K562 (cell line): ENCODE results near the gene UNC79. TPM values are rescaled to one million over a fixed set of nuclear protein-coding genes. Genes with fewer than 3 reads are reported as not detected.

ENCODE experiments used
- ATAC-seq: fragments of 200-7000 bp; cut with Tn5 transposase; 3 replicates; pipeline ENCODE4 v1.9.1; 2020; ENCODE audit warnings: moderate library complexity
- BruUV-seq: library from RNA; stranded (reverse); fragments of 400-500 nt; replicated peaks from 2 replicates; lab custom pipeline; 2021; lab: Mats Ljungman, UMichigan
- CTCF ChIA-PET: fragments of 300-600 bp; formaldehyde crosslinking; extraction: SDS; loops from one replicate; lab custom pipeline; 2021; ENCODE audit warnings: low intra/inter-chr PET ratio; lab: Yijun Ruan, JAX
- POLR2A ChIA-PET: fragments of 300-600, 350-650 bp; sonication (Branson Sonifier 250); formaldehyde crosslinking; extraction: SDS; loops from one replicate; lab custom pipeline; 2021; ENCODE audit warnings: antibody characterized with exemption, inconsistent platforms; lab: Yijun Ruan, JAX
- DNase-seq, 4 experiments: peaks; one replicate each; pipeline versions ENCODE4 v3.0.0 to v3.0.0-alpha.2; 2011 to 2018; ENCODE audit warnings: low spot score in 3 of 4, mixed read lengths in 3 of 4; ENCODE audit errors: extremely low read depth in 1 of 4
- FAIRE-seq: peaks from 2 replicates; lab custom pipeline; 2011; peaks lifted over from hg19 to GRCh38; lab: Jason Lieb, UNC
- H2AFZ ChIP-seq: 2 replicates; pipeline ENCODE4 v1.6.0; 2011; ENCODE audit warnings: low read depth, low read length, control low read depth, inconsistent platforms
- H3K27ac ChIP-seq: fragments of 200-600 bp; 3 replicates; pipeline ENCODE4 v1.8.0; 2011; ENCODE audit warnings: low read depth, mild to moderate bottlenecking, control low read depth, inconsistent platforms, low read length, moderate library complexity, mixed read lengths; ENCODE audit errors: extremely low read depth
- H3K27me3 ChIP-seq, 2 experiments: fragments of 300-600 bp in 1 of 2; 2 replicates in 1 of 2; 3 replicates in 1 of 2; pipeline versions ENCODE4 v1.6.0 to v1.8.0; 2011; ENCODE audit warnings: inconsistent platforms in 2 of 2, low read length in 2 of 2, mild to moderate bottlenecking in 1 of 2, mixed read lengths in 1 of 2, moderate library complexity in 1 of 2; ENCODE audit not compliant: control insufficient read depth in 2 of 2, insufficient read depth in 2 of 2
- H3K36me3 ChIP-seq: fragments of 300-600 bp; 3 replicates; pipeline ENCODE4 v1.8.0; 2011; ENCODE audit warnings: mild to moderate bottlenecking, low read length, inconsistent platforms; ENCODE audit not compliant: control insufficient read depth, insufficient read depth
- H3K4me1 ChIP-seq, 2 experiments: fragments of 200-600 bp in 1 of 2; replicated peaks in 1 of 2; 2 replicates in 1 of 2; 3 replicates in 1 of 2; pipeline versions ENCODE4 v1.5.1 to v1.8.0; 2011; ENCODE audit warnings: inconsistent platforms in 2 of 2, low read length in 2 of 2, mild to moderate bottlenecking in 1 of 2, mixed read lengths in 1 of 2, moderate library complexity in 1 of 2; ENCODE audit not compliant: control insufficient read depth in 2 of 2, insufficient read depth in 2 of 2
- H3K4me2 ChIP-seq: 2 replicates; pipeline ENCODE4 v1.6.1; 2011; ENCODE audit warnings: low read length, control low read depth, inconsistent platforms, mixed read lengths; ENCODE audit not compliant: insufficient read depth
- H3K4me3 ChIP-seq: fragments of 200-600 bp; sonication (generic), shearing (Covaris generic); 2 replicates; pipeline ENCODE4 v1.5.1; 2016; ENCODE audit warnings: control low read depth, inconsistent platforms
- H3K79me2 ChIP-seq: fragments of 200-600 bp; 3 replicates; pipeline ENCODE4 v1.8.0; 2011; ENCODE audit warnings: low read length, inconsistent platforms; ENCODE audit not compliant: control insufficient read depth, insufficient read depth
- H3K9ac ChIP-seq, 2 experiments: 2 replicates each; pipeline versions ENCODE4 v1.6.0 to v1.6.1; 2011; ENCODE audit warnings: low read depth in 2 of 2, low read length in 2 of 2, control low read depth in 1 of 2, inconsistent platforms in 1 of 2, mild to moderate bottlenecking in 1 of 2, mixed read lengths in 1 of 2; ENCODE audit not compliant: insufficient read depth in 1 of 2
- H3K9me1 ChIP-seq: one replicate; pipeline ENCODE4 v1.6.0; 2011; ENCODE audit warnings: inconsistent platforms, mild to moderate bottlenecking, low read length, moderate library complexity; ENCODE audit not compliant: control insufficient read depth, insufficient read depth
- H3K9me3 ChIP-seq: replicated peaks from 2 replicates; pipeline ENCODE4 v1.5.1; 2011; ENCODE audit warnings: low read depth, low read length, inconsistent platforms; ENCODE audit not compliant: control insufficient read depth, insufficient read depth
- H4K20me1 ChIP-seq: replicated peaks from 2 replicates; pipeline ENCODE4 v1.6.1; 2011; ENCODE audit warnings: low read length, inconsistent platforms, mixed read lengths; ENCODE audit not compliant: control insufficient read depth, insufficient read depth
- CEBPB ChIP-seq: fragments of 450-650 bp; IDR thresholded peaks from 2 replicates; pipeline ENCODE4 v1.6.1; 2016; ENCODE audit warnings: missing genetic modification characterization, missing compliant biosample characterization
- CEBPG ChIP-seq, 3 experiments: fragments of 200-800 bp in 1 of 3; sonication (Bioruptor generic) in 1 of 3; sonication (generic) in 1 of 3; formaldehyde crosslinking in 1 of 3; IDR thresholded peaks in 2 of 3; conservative IDR thresholded peaks in 1 of 3; 2 replicates each; pipeline versions ENCODE4 v1.6.1 to v1.8.0; 2016 to 2022; ENCODE audit warnings: missing compliant biosample characterization in 2 of 3, missing genetic modification characterization in 2 of 3, mild to moderate bottlenecking in 1 of 3, missing genetic modification reagents in 1 of 3
- CGGBP1 ChIP-seq: fragments of 250-450 bp; sonication (Bioruptor Pico); IDR thresholded peaks from 2 replicates; pipeline ENCODE4 v1.9.0; 2021; ENCODE audit warnings: mild to moderate bottlenecking
- E2F8 ChIP-seq: fragments of 450-650 bp; IDR thresholded peaks from 2 replicates; pipeline ENCODE4 v1.7.1; 2018; ENCODE audit warnings: mild to moderate bottlenecking, low read depth; ENCODE audit not compliant: partially characterized antibody
- HOXB6 ChIP-seq: fragments of 250-450 bp; sonication (Bioruptor Pico); IDR thresholded peaks from 2 replicates; pipeline ENCODE4 v1.5.1; 2022; ENCODE audit warnings: mild to moderate bottlenecking, borderline replicate concordance
- MLLT1 ChIP-seq, 2 experiments: fragments of 450-650 bp; IDR thresholded peaks; 2 replicates each; pipeline ENCODE4 v1.6.1; 2016
- RUNX1 ChIP-seq: sonication (generic); IDR thresholded peaks from 2 replicates; pipeline ENCODE4 v1.6.1; 2016; ENCODE audit warnings: antibody characterized with exemption, low read depth
- ZFP36 ChIP-seq: fragments of 150-350 bp; IDR thresholded peaks from 2 replicates; pipeline ENCODE4 v1.6.1; 2018; ENCODE audit warnings: low read length, low read depth; ENCODE audit not compliant: partially characterized antibody
- ZNF639 ChIP-seq, 2 experiments: fragments of 200-800 bp in 1 of 2; sonication (Bioruptor generic) in 1 of 2; sonication (generic) in 1 of 2; formaldehyde crosslinking in 1 of 2; IDR thresholded peaks in 1 of 2; conservative IDR thresholded peaks in 1 of 2; 2 replicates each; pipeline versions ENCODE4 v1.5.0 to v1.6.1; 2016 to 2020; ENCODE audit warnings: missing compliant biosample characterization in 1 of 2, missing genetic modification characterization in 1 of 2, missing genetic modification reagents in 1 of 2
- ZNF707 ChIP-seq: fragments of 250-450 bp; sonication (Bioruptor Pico); conservative IDR thresholded peaks from 2 replicates; pipeline ENCODE4 v1.8.0; 2022; ENCODE audit warnings: inconsistent platforms, mild to moderate bottlenecking, moderate library complexity
- WGBS: fragments of 100-300 bp; shearing (Covaris generic); methylation state at CpG from one replicate; pipeline ENCODE4 v1.1.6; 2016; ENCODE audit warnings: low coverage, mixed read lengths; ENCODE audit not compliant: insufficient coverage; ENCODE audit errors: missing lambda C conversion rate; 5-methylcytosine and 5-hydroxymethylcytosine counted together
- in situ Hi-C: fragments of 300-500 bp; cut with MboI; formaldehyde crosslinking; loops from 4 replicates; pipeline ENCODE4 v1.15.0; 2018; ENCODE audit warnings: inconsistent platforms, mixed read lengths
- intact Hi-C: fragments of 100-400 bp; cut with micrococcal nuclease; formaldehyde crosslinking; loops from 2 replicates; pipeline ENCODE4 v1.14.2; 2022
- polyA plus RNA-seq, 8 experiments: library from polyadenylated mRNA; depleted of rRNA in 4 of 8; stranded (reverse) in 5 of 8; unstranded in 3 of 8; fragments of >200 nt; fragmentation: Nextera tagmentation in 2 of 8; fragmentation: Illumina TruSeq in 1 of 8; extraction: Ambion mirVana in 2 of 8; extraction: Trizol in 1 of 8; gene quantifications; 2 replicates each; pipeline versions ENCODE4 v1.2.1 to v1.2.3, GENCODE V29; 2011 to 2014; ENCODE audit warnings: inconsistent platforms in 1 of 8, missing spikeins in 1 of 8
- total RNA-seq, 7 experiments: library from RNA; depleted of rRNA in 6 of 7; stranded (reverse); fragments of >200 nt in 6 of 7; fragmentation: Illumina TruSeq in 2 of 7; extraction: Trizol in 2 of 7; gene quantifications; 2 replicates each; pipeline versions ENCODE4 v1.2.1 to v1.2.3, GENCODE V29; 2011 to 2021; ENCODE audit warnings: low replicate concordance in 1 of 7

The UNC79 gene
- total and polyA plus RNA-seq, 9 of the 15 experiments (the other 6 are each of a cell fraction or from before 2014, with no cell fraction given), result under 0.01 to 0.04 (median 0.01) TPM; not detected in 6

GRCh38 chr14:93675651-93676050 is 244.9 kb downstream of the UNC79 start (continued):
- TF ChIP-seq MLLT1 (IDR thresholded peaks at IDR 0.05) (no peak), ZNF707 (CRISPR knock-in tag) (no peak), RUNX1 (no peak), ZFP36 (no peak)

GRCh38 chr14:93676416-93676958 is 245.7 kb downstream of the UNC79 start:
- ChIA-PET POLR2A (no interaction called here), CTCF (no interaction called here)
- Histone ChIP-seq H3K9ac (no peak overlapping the region), H3K27me3 (no peaks in the 10 kb centered on the region), H3K27ac (no peak overlapping the region), H3K4me2 (no peak overlapping the region), H3K36me3 (no peaks in the 10 kb centered on the region), H3K79me2 (no peaks in the 10 kb centered on the region), H3K4me3 (no peak overlapping the region), H3K9me3 (no peaks in the 10 kb centered on the region), H4K20me1 (no peaks in the 10 kb centered on the region), H2AFZ (no peak overlapping the region), H3K4me1 (no peaks in the 10 kb centered on the region), H3K9me1 (no peaks in the 10 kb centered on the region)
- no TSS peak for BruUV-seq
- intact Hi-C loops, result no loop called here
- DNase-seq, result no peak
- no peak for ATAC-seq
- in situ Hi-C loops, result no loop called here
- WGBS, result 0% methylated on average over 2 of the region's 2 CpGs
- FAIRE-seq, result no peak
- TF ChIP-seq E2F8, result no peak
- TF ChIP-seq CEBPG (CRISPR knock-in tag; IDR thresholded peaks at IDR 0.05), result no peak
- TF ChIP-seq CEBPG (tag; conservative IDR thresholded peaks at IDR 0.05 in 1 of 2, IDR thresholded peaks at IDR 0.05 in 1 of 2), result peak; percentile 54 to 67; a peak in 3 of 4 replicates
- TF ChIP-seq ZNF639 (CRISPR knock-in tag; conservative IDR thresholded peaks at IDR 0.05 in 1 of 2, IDR thresholded peaks at IDR 0.05 in 1 of 2), result no peak
- TF ChIP-seq CEBPB, result peak; percentile 34; the same call in 1 of the 2 replicates
- TF ChIP-seq CGGBP1 (CRISPR knock-in tag), result no peak
- no peak for TF ChIP-seq HOXB6
